Lung (tissue), 12 donors: Measurements from ENCODE around the gene MCTP1. TPM values are rescaled to one million over a fixed set of nuclear protein-coding genes. Genes with fewer than 3 reads are reported as not detected.

ENCODE experiments used
- ATAC-seq: fragments of 200-7000 bp; cut with Tn5 transposase; one replicate; pipeline ENCODE4 v1.9.1; 2020; ENCODE audit warnings: moderate number of reproducible peaks; ENCODE audit not compliant: insufficient read depth, low FRiP score
- DNase-seq, 3 donors: peaks; one replicate each; pipeline ENCODE4 v3.0.0-alpha.2; 2013 to 2017
- H3K27ac ChIP-seq, 2 donors: one replicate each; pipeline ENCODE4 v1.5.1; 2013; ENCODE audit warnings: mild to moderate bottlenecking in 2 of 2, moderate library complexity in 2 of 2, control low read depth in 1 of 2, inconsistent platforms in 1 of 2, low read depth in 1 of 2, low read length in 1 of 2
- H3K27me3 ChIP-seq, 3 donors: one replicate each; pipeline ENCODE4 v1.5.1; 2013; ENCODE audit warnings: low read length in 2 of 3; ENCODE audit not compliant: control insufficient read depth in 3 of 3, insufficient read depth in 3 of 3
- H3K36me3 ChIP-seq, 4 donors: one replicate each; pipeline ENCODE4 v1.5.1; 2013; ENCODE audit warnings: low read length in 4 of 4, mild to moderate bottlenecking in 1 of 4, moderate library complexity in 1 of 4; ENCODE audit not compliant: control insufficient read depth in 4 of 4, insufficient read depth in 4 of 4
- H3K4me1 ChIP-seq, 5 donors: one replicate each; pipeline ENCODE4 v1.5.1; 2013; ENCODE audit warnings: low read length in 5 of 5, mild to moderate bottlenecking in 2 of 5, moderate library complexity in 1 of 5; ENCODE audit not compliant: control insufficient read depth in 5 of 5, insufficient read depth in 5 of 5
- H3K4me3 ChIP-seq: one replicate; pipeline ENCODE4 v1.5.1; 2013; ENCODE audit warnings: mild to moderate bottlenecking, control low read depth, moderate library complexity
- H3K9ac ChIP-seq, 2 donors: one replicate each; pipeline ENCODE4 v1.5.1; 2013; ENCODE audit warnings: low read length in 2 of 2, control low read depth in 1 of 2; ENCODE audit not compliant: insufficient read depth in 1 of 2
- H3K9me3 ChIP-seq, 4 donors: one replicate each; pipeline ENCODE4 v1.5.1; 2013; ENCODE audit warnings: low read length in 3 of 4, mild to moderate bottlenecking in 1 of 4, moderate library complexity in 1 of 4; ENCODE audit not compliant: control insufficient read depth in 4 of 4, insufficient read depth in 3 of 4
- WGBS, 2 donors: extraction: QIAGEN DNeasy Blood & Tissue Kit; methylation state at CpG; one replicate each; pipeline ENCODE4 v1.1.7; 2013; 5-methylcytosine and 5-hydroxymethylcytosine counted together
- polyA plus RNA-seq, 2 donors: library from polyadenylated mRNA; stranded (reverse); fragments of 200-250 nt; gene quantifications; one replicate each; pipeline ENCODE4 v1.2.1, GENCODE V29; 2013
- total RNA-seq, 2 donors: library from RNA; depleted of rRNA in 1 of 2; stranded (reverse); fragments of >200 nt in 1 of 2; gene quantifications; one replicate each; pipeline ENCODE4 v1.2.1, GENCODE V29; 2014 to 2021
- TF ChIP-seq, protein P1 (sequence below): IDR thresholded peaks from 2 replicates; pipeline ENCODE4 v1.5.1; 2012; ENCODE audit warnings: mild to moderate bottlenecking; ENCODE audit errors: control extremely low read depth, extremely low read depth
- donor health status: control.
- donor health status: control.
- donor health status: Bipolar disorder and iron deficiency.
- donor health status: healthy.
- donor health status: DM: yes; HTN: yes; CAD: no.

The MCTP1 gene
- total and polyA plus RNA-seq, 4 donors: 5.8 to 34.8 (median 27.4) TPM

DNA sequence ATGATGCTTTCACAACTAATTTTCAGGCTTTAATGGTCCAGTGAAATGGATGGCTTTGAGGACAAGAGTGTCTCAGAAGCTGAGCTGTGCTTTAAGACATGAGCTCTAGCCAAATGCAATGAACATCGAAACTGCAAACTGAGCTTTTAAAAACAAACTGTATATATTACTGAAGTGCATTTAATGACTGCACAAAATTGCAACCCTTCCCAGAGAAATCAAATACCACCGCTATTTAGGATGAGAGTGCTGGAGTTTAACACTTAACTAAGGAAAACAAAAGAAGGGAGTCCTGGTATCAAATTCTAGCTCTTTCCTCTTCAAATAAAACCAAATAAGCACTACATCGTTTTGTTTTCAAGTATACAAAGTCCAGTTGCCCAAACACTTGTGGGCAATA lies 502.5 kb downstream of the MCTP1 start:
- no peak overlapping the region for H3K9ac ChIP-seq
- no peak overlapping the region for H3K4me3 ChIP-seq
- no peak overlapping the region for H3K27ac ChIP-seq
- peaks cover 0 to 3% (median 0%) of the 10 kb centered on the region in 5 donors for H3K4me1 ChIP-seq
- 81 to 85% methylated on average over 3 of the region's 3 CpGs for WGBS, 2 donors
- no peaks in the 10 kb centered on the region for H3K9me3 ChIP-seq
- TF ChIP-seq, protein P1, sequence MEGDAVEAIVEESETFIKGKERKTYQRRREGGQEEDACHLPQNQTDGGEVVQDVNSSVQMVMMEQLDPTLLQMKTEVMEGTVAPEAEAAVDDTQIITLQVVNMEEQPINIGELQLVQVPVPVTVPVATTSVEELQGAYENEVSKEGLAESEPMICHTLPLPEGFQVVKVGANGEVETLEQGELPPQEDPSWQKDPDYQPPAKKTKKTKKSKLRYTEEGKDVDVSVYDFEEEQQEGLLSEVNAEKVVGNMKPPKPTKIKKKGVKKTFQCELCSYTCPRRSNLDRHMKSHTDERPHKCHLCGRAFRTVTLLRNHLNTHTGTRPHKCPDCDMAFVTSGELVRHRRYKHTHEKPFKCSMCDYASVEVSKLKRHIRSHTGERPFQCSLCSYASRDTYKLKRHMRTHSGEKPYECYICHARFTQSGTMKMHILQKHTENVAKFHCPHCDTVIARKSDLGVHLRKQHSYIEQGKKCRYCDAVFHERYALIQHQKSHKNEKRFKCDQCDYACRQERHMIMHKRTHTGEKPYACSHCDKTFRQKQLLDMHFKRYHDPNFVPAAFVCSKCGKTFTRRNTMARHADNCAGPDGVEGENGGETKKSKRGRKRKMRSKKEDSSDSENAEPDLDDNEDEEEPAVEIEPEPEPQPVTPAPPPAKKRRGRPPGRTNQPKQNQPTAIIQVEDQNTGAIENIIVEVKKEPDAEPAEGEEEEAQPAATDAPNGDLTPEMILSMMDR: no peak
- H3K27me3 ChIP-seq: no peaks in the 10 kb centered on the region
- no peaks in the 10 kb centered on the region for H3K36me3 ChIP-seq
- DNase-seq (no peak), ATAC-seq (no peak)

DNA sequence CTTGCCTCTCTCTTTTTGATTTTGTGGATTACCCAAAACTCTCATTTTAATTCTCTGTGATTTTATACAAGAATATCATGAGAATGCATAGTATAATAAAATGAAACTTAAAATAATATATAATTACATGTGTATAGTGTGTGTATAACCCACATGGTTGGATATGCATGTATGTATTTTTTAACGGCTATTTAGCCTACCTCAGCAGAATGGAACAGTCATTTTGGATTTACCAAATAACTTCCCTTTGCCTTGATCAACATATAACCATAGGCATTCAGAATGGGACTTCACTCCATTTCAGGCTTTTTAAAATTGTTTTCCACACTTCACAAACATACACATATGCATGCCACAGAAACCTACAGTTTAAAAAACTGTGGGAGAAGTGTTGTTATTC lies 505.2 kb downstream of the MCTP1 start:
- ATAC-seq: no peak
- DNase-seq: no peak
- 92 to 97% methylated on average over 1 of the region's 1 CpG for WGBS, 2 donors

DNA sequence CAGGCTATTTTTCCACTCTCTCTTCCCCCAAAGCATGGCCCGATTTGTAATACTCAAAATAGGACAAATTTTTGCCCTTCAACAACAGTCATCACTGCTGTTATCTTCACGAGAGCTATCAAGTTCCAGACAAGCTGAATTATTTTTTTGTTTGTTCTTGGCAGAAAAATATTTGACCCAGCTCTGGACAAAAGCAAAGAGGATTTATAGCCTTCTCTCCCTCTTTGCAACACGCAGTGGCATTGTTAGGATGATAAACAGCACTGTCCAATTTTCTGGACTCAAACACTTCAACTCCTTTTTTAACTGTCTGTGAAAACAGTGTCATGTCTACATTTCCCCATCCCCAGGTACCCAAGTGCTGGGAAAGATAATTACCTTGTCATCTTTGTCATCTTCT lies 506.2 kb downstream of the MCTP1 start:
- H3K4me1 ChIP-seq: no peaks in the 10 kb centered on the region
- WGBS, 2 donors: 84 to 89% methylated on average over 3 of the region's 3 CpGs
- no peak overlapping the region for H3K4me3 ChIP-seq
- no peak overlapping the region for H3K9ac ChIP-seq
- no peaks in the 10 kb centered on the region for H3K9me3 ChIP-seq
- H3K36me3 ChIP-seq: no peaks in the 10 kb centered on the region
- no peaks in the 10 kb centered on the region for H3K27me3 ChIP-seq
- TF ChIP-seq, protein P1: no peak
- ATAC-seq: no peak
- no peak overlapping the region for H3K27ac ChIP-seq
- no peak for DNase-seq

More for the DNA sequence above, 505.2 kb downstream of the MCTP1 start:
- no peaks in the 10 kb centered on the region for H3K9me3 ChIP-seq
- TF ChIP-seq, protein P1: no peak
- no peak overlapping the region for H3K27ac ChIP-seq
- H3K4me3 ChIP-seq: no peak overlapping the region
- no peaks in the 10 kb centered on the region for H3K36me3 ChIP-seq
- no peak overlapping the region for H3K9ac ChIP-seq
- peaks cover 0 to under 1% (median 0%) of the 10 kb centered on the region in 5 donors for H3K4me1 ChIP-seq
- no peaks in the 10 kb centered on the region for H3K27me3 ChIP-seq

DNA sequence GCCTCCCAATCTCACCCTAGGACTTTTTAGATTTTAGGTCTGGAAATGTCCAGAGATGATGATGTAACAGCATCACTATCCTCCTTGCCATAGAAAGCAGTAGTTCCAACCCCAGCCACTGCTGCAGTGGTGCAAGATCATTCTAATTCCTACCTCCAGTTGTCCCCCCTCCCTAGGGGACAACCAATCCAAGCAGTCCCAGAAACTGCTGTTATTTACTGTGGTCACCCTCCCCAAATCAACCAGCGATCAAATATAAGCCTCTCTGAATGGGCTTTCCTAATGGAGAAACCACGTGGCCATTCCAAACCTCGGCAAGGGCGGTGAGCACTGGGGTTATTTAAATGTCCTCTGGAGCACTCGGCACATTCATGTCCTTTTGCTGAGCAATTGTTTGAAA lies 506.6 kb downstream of the MCTP1 start:
- Histone ChIP-seq H3K9ac (no peak overlapping the region), H3K9me3 (no peaks in the 10 kb centered on the region), H3K4me3 (no peak overlapping the region), H3K27me3 (no peaks in the 10 kb centered on the region), H3K27ac (no peak overlapping the region), H3K36me3 (no peaks in the 10 kb centered on the region), H3K4me1 (no peaks in the 10 kb centered on the region)
- whole genome bisulfite sequencing, 2 donors: 90 to 92% methylated on average over 5 of the region's 5 CpGs
- ATAC-seq: no peak
- no peak for DNase-seq
- TF ChIP-seq, protein P1: no peak
